NCI-H510A (cell line): ENCODE measurements around the gene LAPTM4A.

Experiments
- DNase-seq: peaks from one replicate; lab custom pipeline; 2025; lab: John Stamatoyannopoulos, UW

LAPTM4A gene

DNA sequence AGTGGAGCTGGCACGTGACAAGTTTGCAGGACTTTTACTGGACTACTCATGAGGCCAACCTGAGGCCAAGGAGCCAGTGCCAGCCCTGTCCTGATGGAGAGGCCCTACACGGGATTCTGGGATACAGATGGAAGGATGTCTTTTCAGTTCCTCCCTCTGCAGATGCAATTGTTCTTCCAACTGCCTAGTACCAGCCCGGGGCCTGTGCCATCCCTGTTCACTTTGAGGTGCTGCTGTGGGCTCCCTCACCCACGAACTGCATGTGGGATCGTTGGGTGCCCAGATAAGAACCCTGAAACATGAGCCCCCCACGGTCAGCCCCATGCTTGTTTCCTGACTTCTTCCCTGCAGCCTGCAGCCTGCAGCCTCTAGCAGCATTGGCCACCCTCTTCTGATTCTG, 25.3 kb upstream of the LAPTM4A start:
- DNase-seq: no peak

DNA sequence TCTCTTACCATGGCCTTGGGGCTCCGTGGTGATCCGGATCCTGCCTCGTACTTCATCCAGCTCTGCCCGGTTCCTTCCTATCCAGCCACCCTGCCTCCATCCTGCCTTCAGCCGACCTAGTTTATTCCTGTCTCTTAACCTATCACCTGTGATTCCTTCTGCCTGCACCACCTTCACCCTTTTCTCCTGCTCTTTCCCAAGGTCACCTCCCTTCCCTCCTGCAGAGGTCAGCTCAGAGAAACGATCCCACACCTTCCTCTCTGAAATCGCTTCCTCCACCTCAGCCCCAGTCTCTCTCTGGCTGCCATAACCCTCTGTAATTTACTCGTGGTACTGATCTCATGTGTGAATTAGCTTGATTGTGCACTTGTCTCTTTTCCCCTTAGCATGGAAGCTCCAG, 23.5 kb upstream of the LAPTM4A start:
- no peak for DNase-seq

DNA sequence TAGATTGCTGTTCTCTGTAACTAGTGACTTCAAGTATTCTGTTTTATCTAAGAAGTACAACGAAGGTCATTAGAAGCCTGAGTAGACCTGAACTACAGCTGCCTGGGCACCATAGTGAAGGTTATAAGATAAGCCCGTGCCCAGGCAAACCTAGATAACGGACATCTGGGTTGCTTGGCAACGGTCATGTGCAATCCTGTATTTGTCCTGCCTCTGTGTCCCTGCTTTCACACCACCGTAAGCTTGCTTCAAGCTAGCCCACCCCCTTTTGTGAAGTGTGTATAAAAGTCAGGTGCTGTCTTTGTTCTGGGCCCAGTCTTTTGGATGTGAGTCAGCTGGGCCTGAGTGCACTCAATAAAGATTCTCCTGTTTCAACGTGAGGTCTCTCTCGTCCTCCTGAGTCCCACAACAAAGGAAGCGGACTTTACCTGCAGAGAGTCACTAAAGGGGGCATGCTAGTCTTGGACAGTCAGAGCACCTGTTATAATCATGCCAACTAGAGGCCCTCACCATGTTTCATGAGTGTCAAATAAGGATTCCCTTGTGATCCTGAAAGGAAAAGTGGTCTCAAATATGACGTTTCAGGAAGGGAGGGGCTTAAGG, 22.7 kb upstream of the LAPTM4A start:
- DNase-seq: peak; percentile 15

DNA sequence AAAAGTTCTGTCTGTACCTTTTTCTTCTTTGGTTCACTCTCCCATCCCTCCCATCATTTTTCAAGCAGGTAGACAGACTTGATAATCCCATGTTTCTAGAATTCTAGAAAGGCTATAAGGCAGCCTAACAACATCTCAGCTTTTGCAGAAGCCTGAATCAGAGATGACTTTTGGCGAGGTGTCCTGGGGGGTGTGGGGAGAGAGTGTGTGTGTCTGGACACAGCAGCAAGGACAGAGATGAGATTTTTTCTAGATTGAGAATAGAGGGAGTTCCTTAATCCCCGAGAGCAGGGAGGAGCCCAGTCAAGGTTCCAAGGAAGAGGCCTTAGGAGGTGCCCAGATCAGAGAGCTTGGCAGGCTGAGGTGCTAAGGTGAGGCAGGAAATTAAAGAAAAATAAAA, 22.0 kb upstream of the LAPTM4A start:
- no peak for DNase-seq

DNA sequence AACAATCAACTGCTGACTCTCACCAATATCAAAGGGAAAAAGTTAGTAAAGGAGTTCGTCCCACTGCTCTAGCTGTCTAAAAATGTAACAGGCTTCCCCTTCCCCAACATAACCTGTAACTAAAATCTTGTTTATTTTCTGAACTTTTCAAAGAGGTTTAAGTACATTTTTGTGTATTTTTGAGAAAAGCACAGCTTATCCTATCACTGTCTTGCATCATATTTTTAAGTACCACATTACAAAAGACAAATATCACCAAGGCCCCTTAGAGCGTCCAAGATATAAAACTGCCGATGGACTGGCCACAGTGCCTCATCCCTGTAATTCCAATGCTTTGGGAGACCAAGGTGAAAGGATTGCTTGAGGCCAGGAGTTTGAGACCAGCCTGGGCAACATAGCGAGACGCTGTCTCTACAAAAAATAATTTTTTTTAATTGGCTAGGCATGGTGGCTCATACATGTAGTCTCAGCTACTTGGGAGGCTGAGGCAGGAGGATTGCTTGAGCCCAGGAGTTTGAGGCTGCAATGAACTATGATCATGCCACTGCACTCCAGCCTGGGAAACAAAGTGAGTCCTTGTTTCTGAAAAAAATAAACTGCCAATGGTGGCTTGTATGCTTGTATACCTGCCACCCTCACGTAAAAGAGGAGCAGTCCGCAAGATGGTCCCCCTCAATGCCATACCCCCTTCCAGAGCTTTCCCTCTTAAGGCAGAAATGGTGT, 21.2 kb upstream of the LAPTM4A start:
- DNase-seq: no peak

DNA sequence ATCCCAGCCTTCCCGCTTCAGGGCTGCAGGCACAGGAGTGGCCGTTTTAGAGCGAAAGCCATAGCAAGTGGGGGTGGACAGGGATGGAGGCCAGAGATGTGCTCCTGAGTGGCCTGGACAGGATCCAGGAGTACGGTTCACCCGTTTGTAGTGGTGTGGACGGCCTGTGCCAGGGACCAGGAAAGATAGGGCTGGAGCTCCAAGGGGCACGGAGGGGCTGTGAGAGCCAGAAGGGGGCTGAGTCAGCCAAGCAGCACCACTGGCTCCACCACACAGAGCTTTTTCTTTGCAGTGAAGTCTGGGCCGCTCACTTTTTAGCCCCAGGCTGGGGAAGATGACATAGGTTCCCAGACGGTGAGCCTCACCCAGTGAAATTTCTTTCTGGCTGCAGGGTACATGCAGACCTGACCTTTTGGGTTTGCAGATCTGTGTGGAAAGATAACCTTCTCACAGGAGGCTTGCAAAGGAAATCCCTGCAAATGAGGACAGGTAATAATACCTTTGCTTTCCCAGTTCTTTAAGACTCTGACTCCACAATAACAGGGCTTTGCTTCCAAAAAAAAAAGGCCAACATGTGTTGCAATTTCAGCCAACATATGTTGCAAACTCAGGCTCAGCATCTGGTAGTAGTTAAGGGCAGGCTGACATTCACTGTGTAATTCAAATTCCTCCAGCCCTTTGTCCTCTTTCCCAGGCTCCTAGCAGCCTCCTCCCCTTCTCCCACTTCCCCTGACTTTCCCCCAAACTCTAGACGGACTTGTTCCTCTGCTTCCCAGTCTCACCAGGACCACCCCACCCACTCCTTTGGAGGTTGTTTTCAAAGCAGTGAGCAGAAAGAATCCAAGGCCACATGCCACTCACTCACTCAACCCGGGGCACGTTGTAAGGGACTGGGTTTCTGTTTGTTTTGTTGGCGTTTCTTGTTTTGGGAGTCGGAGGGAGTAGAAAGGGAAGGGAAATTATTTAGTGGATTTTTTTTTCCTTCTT, 20.3 kb upstream of the LAPTM4A start:
- no peak for DNase-seq

DNA sequence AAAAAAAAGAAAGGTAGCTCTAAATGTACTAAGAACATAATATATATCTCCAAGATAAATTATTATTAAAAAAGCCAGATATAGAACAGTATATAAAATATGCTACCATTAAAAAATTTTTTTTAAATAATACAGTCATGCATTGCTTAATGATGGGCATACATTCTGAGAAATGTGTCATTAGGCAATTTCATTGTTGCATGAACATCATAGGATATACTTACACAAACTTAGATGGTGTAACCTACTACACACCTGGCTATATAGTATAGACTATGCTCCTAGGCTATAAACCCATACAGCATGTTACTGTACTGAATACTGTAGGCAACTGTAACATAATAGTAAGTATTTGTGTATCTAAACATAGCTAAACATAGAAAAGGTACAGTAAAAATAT, 18.3 kb upstream of the LAPTM4A start:
- no peak for DNase-seq

DNA sequence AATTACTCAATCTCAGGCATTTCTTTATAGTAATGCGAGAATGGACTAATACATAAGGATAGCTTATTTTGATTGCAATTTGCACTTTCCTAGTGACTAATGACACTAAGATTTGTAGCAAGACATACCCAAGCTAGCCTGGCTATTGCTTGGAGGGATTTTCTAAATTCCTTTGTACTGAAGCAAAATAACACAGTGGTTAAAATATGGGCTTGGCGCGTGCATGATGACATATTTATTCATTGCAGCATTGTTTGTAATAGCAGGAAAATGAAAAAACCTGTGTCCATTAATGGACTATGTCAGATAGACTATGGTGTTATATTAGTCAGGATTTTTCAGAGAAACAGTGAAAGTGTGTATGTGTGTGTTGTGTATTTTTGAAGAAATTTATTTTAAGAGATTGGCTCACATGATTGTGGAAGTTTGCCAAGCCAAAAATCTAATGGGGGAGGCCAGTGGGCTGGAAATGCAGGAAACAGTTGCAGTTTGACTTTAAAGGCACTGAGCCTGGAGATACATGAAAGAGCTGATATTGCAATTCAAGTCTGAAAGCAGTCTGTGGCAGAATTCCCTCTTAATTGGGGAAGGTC, 16.7 kb upstream of the LAPTM4A start:
- DNase-seq: no peak

DNA sequence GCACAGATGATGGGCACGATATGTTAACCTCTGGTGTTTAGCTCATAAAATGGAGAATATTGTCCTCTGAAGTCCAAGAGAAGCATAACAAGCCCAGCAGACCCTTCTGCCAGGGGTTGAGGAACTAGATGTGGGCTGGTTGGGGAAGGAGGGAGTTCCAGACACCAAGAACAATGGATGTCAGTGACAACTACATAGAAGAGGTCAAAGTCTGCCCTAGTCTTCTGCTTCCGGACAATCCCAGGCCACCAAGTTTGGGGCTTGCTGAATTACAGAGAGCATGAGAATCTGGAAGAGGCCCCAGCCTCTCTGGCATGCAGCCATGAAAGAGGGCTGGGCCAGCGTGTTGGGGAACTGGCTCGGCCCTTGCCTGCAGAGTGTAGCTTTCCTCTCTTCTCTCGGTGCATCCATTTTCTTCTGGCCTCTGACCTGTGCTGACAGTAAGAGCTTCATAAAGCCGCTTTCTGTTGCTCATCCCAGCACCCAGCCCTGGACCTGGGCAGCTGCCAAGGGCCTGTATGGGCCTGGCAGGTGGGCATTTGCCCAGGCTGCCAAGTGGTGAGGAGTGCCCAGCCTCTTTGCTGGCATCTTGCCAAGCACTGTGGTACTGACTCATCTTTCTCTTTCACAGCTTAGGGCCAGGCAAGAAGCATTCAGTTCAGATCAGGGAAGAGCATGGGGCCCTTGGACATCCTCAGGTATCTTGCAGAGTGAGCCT, 14.6 kb upstream of the LAPTM4A start:
- DNase-seq: peak; percentile 69

DNA sequence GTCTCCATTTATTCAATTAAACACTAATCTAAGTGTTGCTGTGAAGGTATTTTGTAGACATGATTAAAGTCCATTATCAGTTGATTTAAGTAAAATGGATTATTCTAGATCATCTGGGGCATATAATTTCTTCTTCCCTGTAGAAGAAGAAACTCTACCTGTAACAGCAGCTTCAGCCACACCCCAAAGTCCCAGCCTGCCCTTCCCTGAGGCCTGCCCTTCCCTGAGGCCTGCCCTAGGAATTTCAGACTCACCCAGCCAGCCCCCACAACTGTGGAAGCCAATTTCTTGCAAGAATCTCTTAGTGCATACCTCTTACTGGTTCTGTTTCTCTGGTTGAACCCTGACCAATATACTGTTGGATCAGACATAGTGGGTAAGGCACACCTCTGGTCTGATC, 13.4 kb upstream of the LAPTM4A start:
- DNase-seq: no peak

DNA sequence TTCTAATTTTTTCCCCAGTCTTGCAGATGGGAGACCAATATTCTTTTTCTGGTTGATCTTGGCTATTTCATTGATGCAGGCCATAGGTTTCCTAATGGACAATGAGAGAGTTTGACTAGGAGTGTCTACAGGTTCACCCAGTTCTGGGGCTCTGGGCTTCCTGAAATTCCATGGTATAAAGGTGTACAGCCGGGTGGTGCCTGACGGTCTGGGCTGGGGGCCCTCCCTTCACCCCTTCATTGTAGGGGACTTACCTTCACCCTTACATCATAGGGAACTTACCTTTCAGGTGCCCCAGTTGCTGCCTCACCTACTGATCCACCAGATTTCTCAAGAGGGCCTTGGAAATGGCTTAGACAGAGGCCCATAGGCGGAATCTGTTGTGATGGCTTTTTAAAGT, 13.0 kb upstream of the LAPTM4A start:
- no peak for DNase-seq

DNA sequence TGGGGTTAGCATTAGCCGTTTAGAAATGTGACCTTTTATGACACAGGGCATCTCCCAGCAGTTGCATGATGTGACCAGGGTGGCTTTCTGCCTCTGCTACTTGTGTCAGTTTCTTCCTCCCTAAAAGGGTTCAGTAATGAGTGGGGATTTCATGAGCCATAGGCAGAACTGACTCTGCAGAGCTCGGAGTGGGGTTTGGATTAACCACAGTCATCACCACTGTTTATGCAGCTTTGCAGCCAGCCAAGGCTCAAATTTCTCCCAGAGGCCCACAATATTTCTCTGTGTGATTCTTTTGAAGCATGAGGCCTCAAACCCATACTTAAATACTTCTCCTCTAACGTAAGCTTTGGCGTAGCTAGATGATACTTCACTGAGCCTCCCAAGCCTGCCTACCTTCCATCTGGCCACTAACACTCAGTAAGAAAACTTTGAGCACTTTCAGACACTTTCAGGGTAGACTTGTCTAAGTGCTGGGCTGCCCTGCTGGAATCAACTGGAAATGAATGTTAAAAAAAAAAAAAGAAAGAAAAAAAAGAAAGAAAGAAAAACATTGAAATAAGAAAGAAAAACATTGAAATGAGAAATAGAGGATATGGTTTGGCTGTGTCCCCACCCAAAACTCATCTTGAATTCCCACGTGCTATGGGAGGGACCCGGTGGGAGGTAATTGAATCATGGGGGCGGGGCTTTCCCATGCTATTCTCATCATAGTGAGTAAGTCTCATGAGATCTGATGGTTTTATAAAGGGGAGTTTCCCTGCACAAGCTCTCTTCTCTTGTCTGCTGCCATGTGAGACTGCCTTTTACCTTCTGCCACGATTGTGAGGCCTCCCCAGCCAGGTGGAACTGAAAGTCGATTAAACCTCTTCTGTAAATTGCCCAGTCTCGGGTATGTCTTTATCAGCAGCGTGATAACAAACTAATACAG, 11.5 kb upstream of the LAPTM4A start:
- no peak for DNase-seq

DNA sequence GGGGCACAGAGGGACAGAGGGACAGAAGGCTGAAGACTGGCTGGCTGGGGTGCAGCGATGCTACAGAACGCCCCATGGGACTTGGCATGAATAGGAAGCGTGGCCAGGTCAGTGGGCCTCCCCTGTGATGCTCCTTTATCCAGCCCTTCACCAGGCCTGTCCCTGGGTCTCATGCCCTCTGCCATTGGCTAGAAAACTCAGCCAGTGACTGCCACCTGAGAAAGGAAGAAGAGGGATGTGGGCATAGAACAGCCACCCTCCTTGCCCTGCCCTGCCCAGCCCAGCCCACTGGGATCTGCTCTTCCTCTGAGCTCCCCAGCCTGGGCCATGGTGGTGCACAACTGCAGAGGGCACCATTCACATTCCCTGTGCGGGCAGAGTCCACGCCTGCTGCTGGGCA, 10.5 kb upstream of the LAPTM4A start:
- DNase-seq: no peak

DNA sequence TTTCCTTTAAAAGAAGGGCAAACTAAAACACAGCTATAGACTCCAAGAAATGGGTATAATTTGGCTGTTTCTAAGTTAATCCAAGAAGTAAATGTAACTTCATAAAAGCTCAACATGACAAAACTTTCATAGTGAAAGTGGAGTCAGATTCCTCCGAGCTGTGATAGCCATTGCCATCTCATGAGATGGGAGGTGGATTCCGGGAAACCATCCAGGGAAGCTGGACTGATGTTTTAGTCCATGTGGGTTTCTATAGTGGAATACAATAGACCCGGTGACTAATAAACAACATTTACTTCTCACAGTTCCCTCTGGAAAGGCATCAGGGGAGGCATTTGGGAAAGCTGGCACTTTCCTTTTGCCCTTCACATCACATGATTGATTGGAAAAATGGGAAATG, 10.0 kb upstream of the LAPTM4A start:
- DNase-seq: no peak

DNA sequence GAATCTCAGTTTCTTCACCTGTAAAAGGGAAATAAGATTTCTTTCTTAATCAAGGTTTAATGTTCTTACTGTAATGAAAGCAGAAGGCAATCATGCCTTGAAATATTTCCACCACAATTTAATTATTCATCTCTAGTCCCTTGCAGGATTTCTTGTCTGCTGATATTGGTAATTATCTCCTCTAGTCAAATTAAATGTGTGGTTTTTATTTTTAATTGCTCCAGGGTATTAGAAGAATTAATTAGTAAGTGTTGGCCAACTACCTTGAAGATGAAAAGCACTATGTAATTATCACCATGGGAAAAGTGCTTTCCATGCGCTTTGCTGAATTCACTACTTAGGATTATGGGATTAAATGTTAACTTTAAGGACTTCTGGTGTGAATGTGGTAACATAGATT, 8.7 kb upstream of the LAPTM4A start:
- DNase-seq: no peak

DNA sequence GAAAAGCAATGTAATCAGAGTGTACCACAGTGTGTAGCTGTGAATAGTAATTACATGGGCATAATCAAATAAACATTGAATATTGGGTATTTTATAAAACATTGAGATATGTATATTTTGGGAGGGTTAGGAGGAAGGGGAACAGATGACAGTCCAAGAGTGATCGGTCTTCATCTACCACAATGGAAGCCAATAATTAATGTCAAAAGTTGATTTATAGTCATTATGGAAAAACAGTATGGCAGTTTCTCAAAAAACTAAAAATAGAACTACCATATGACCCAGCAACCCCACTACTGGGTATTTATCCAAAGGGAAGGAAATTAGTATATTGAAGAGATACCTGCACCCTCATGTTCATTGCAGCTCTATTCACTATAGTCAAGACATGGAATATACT, 5.8 kb upstream of the LAPTM4A start:
- no peak for DNase-seq

DNA sequence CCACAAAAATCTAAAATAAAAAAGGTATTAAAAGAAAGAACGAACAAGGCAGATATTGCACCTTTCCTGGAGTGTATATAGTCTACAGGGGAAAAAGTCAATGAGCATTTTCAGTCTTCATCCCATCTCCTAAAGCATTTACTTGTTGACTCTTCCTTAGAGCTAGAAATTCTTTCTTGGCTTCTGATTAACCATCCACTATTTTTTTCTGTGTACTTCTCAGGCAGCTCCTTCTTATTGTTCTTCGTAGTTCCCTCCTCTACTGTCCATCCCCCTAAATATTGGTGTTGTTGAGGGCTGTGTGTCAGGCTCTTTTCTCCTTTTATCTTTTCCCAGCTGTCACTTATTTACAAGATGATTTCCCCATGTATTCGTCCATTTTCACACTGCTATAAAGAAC, 3.5 kb upstream of the LAPTM4A start:
- no peak for DNase-seq

DNA sequence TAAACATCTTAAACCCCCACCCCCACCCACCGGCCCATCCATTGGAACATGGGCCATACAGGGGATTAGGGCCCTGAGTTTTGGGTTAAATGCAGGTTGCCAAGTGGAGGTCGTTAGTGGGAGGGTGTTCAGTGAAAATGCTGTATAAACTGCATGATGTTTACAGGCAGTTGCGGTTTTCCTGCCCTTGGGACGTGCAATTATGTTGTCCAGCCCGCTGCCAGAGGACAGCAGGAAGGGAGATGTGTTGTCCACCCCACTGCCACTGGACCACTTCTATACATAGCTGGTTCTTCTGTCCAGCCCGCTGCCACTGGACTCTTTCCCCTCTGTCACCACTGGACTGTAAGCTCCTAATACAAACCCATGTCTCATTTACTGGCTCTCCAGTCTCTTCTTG, 2.7 kb upstream of the LAPTM4A start:
- no peak for DNase-seq

DNA sequence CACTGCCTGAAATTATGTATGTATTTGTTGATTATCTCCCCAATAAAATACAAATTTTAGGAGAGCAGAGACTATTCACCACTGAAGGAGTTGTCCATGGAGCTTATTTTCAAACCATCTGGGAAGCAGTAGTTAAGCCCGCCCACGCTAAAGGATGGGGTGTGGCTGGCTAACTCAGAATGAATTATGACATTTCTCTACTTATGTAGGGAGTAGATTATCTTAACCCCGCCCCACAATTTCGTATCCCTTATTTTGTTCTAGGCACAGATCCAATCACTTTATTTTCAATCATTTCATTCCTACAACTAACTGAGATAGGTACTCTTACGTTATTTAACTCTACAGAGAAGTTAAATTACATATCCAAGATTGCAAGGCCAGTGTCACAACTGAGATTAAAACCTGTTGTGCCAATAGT, 1.4 kb upstream of the LAPTM4A start:
- peak; percentile 52 for DNase-seq

DNA sequence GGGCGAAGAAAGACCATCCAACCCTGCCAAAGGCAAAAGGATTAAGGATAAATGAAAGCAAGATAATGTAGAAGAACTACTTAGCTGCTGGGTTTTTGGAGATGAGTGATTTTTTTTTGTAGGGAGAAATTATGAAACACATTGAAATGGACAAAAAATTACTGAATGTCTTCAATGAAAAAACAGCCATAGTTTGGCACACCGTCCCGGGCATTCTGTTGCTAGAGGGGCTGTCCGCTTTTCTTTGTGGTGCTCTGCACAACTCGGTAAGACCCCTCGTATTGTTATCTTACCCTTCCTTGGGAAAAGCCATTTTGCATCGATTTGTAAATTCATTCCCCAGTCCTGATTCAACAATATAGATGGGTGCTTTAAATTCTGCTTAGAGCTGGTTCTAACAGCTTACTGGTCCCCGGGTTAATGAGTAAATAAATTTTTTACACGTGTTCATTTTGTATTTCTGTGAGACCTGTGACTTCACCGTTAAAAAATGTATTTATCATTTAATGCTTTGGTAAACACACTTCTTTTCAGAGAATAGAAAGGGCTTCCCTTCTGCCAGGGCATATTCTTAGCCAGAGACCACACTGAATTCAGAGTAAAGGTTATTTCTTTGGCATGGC, 912 bp upstream of the LAPTM4A start:
- DNase-seq: no peak
